RCC 7860 (cell line): ENCODE data around the gene ERCC2.

Experiments used
- DNase-seq: peaks from one replicate; pipeline ENCODE4 v3.0.0-alpha.2; 2015; ENCODE audit warnings: low spot score
- FAIRE-seq: peaks from 2 replicates; lab custom pipeline; 2012; peaks lifted over from hg19 to GRCh38; lab: Jason Lieb, UNC

The ERCC2 gene

DNA sequence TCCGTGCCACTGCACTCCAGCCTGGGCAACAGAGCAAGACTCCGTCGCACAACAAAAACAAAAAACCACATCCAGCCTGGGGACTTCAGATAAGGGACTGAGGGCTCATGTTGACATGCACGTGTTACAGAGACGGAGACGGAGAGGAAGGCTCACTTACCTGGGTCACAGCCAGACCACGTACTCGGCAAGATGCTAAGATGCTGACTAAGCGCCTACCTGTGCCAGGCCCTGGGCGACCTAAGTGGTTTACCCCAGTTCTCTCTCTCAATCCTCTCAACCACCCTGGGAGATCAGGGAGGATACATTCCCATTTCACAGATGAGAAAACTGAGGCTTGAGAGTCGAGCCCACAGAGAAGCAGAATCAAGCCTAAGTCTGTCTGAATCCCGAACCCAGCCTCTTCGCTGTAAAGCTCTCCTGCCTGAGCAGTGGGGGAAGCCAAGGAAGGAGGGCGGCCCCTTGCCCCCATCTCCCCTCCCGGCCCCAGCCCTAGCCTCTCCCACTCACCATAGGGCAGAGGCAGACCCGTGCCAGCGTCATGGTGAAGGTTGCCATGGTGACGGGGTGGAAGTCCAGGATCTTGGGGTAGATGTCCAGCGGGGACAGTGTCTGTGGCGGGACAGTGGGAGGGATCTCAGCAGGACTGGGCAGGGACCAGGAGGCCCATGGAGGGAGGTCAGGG is 13.5 kb downstream of the ERCC2 start:
- FAIRE-seq (no peak), DNase-seq (no peak)

- DNase-seq (no peak), FAIRE-seq (no peak)
Observed at GRCh38 chr19:45355910-45356309, 14.5 kb downstream of the ERCC2 start.

DNA sequence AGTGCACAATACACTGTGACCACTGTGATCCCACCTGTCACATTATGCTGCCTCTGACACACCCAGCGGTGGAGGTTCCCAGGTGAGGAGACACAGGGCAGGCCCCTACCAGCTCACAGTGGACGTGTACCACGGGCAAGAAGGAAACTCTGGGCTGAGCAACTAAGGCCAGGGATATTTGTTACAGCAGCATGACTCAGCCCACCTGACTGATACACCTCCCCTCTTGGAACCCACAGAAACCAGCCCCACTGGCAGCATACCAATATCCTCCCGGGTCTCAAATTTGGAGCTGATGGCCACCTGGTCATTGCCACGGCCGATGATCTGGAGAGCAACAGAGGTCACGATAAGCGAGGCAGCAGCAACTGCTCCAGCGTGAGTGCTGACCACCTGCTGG is 15.0 kb downstream of the ERCC2 start:
- FAIRE-seq (no peak), DNase-seq (no peak)

DNA sequence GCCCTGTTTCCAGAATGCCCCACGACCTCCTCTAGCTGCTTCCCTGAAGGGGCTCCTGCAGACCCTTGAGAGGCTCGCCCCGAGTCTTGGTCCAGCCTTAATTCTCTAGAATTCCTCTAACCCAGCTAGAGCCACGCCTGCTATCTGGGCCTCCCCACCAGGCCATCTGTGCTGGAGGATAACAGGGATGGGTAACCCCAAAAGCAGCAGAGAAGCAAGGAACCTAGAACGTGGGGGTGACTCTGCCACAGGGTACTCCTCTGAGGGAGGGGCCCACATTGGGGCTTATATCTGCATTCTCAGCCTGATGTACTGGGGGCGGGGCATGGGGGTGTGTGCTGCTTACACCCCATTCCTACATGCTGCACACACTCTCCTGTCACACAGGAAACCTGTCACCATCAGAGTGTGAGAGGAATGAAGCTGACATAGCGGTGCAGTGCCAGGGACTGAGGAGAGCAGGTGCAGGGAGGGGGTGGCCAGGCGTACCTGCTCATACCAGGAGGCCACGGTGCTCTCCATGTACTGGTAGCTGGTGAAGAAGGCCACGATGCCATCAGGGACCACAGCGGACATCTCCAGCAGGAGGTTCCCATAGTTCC is 16.0 kb downstream of the ERCC2 start:
- DNase-seq, result no peak
- FAIRE-seq, result no peak

- FAIRE-seq, result no peak
- no peak for DNase-seq
Observed at GRCh38 chr19:45352914-45353796, 17.2 kb downstream of the ERCC2 start.

GRCh38 chr19:45352471-45352870 is 17.9 kb downstream of the ERCC2 start:
- no peak for DNase-seq
- no peak for FAIRE-seq

DNA sequence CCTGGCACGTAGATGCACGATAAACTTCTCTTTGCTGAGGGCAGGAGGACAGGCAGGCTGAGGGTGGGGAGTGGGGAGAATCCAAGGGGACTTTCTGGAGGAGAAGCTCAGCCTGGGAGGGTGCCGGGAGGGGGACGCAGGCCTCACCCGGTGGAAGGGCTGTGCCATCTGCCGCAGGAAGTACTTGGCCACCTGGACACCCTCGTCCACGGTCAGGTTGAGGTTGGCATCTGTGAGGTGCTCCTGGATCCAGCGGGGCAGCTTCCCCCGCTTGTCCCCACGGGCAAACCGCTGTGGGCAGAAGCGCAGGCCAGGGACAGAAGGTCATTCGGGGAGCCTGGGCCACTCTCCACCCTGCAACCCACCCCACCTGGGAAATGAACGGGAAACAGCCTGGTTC is 18.3 kb downstream of the ERCC2 start:
- DNase-seq (no peak), FAIRE-seq (no peak)

DNA sequence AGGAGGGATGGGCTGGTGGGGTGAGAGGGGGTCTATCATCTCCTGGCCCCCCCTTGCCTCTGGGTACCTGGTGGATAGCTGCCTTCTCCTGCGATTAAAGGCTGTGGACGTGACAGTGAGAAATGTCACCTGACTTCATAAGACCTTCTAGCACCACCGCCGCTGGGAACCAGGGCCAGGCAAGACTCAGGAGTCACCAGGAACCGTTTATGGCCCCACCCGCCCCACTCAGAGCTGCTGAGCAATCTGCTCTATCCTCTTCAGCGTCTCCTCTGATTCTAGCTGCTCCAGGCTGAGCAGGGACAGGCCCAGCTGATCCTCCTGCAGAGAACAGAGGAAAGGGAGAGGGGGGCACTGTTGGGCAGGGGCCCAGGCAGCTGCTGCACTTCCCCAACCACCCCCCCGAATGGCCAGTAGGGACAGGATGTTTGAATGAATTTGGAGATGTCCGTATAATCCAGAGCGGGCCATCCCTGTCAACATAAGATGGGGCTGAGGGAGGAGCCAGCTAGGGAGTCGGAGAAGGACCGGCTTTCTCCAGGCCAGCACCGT is 18.9 kb downstream of the ERCC2 start:
- FAIRE-seq (no peak), DNase-seq (no peak)

DNA sequence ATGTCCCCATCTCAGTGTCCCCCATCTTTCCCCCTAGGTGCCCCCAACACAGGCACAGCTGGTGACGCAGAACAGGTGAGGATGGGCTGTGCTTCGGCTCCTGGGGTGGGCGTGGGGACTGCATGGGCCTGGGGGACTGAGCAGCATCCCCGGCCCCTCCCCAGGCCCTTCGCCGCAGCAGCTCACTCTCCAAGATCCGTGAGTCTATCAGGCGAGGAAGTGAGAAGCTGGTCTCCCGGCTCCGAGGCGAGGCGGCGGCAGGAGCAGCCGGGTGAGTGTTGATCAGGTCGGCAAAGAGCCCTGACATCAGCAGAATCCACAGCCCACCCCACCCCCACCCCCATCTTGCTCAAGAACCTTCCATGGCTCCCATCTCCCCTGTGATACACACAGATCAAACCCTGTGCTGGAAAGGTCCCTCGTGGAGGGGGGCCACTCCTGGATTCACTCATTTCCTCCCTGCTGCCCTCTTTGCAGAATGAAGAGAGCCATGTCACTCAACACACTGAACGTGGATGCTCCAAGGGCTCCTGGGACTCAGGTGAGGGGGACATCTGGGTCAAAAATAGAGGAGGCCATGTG is 19.8 kb downstream of the ERCC2 start:
- DNase-seq, result no peak
- FAIRE-seq, result no peak

GRCh38 chr19:45349430-45349941 is 20.9 kb downstream of the ERCC2 start:
- DNase-seq (no peak), FAIRE-seq (no peak)

- DNase-seq (no peak), FAIRE-seq (no peak)
Observed at GRCh38 chr19:45349126-45349415, 21.3 kb downstream of the ERCC2 start.

DNA sequence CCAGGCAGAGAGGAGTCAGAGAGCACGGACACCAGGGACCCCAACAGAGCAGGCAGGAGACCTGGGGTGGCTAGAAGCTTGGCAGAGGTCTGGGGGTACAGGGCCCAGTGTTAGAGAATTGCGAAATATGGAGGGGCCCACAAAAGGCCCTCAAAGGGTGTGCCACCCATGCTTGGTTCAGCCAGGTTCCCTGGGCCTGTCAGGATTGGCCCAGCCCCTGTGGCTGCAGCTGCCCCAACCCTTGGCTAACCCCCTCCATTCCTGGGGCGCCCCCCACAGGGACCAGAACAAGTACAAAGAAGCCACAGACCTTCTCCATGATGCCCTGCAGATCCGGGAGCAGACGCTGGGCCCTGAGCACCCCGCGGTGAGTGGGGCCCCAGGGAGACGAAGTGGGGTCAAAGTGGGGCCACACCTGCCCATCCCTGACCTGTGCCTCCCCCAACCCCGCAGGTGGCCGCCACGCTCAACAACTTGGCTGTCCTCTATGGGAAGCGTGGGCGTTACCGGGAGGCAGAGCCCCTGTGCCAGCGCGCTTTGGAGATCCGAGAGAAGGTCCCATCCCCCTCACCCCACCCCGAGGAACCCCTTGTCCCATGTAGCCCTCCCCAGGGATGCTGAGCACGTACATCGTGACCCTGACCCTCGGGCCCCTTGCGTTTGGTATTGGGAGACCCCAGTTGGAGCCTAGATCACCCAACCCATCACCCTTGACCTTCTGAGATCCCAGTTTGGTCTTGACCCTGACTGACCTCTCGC is 21.8 kb downstream of the ERCC2 start:
- no peak for DNase-seq
- no peak for FAIRE-seq

GRCh38 chr19:45347570-45348366 is 22.6 kb downstream of the ERCC2 start:
- no peak for DNase-seq
- no peak for FAIRE-seq

- no peak for DNase-seq
- no peak for FAIRE-seq
Observed at GRCh38 chr19:45346449-45346848, 23.9 kb downstream of the ERCC2 start.

DNA sequence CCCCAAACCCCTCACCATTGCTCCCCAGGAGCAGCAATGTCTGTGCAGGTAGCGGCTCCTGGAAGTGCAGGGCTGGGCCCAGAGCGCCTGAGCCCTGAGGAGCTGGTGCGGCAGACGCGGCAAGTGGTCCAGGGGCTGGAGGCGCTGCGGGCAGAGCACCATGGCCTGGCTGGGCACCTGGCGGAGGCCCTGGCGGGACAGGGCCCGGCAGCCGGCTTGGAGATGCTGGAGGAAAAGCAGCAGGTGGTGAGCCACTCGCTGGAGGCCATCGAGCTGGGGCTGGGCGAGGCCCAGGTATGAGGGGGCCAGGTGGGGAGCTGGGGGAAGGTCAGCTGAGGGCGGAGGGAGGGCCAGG is 24.9 kb downstream of the ERCC2 start:
- FAIRE-seq (no peak), DNase-seq (no peak)

GRCh38 chr19:45344621-45345505 is 25.5 kb downstream of the ERCC2 start:
- FAIRE-seq (no peak), DNase-seq (no peak)

DNA sequence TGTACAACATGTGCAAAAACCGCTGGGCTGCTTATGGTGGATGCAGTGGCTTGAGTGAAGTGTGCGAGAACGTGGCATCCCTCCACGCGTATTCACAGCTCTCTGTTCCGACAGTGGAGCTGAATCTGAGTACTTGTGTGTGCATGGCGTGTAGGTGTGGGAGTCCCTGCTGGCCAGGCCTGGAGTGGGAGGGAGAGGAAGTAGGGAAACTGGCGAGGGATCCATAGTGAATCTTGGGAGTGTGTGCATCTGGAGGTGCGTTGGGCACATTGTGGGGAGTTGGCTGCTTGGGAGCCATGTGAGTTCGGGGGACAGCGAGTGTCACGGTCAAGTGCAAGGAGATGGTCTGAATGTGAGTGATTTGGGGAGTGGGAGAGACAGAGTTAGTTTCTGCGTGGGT is 27.5 kb downstream of the ERCC2 start:
- FAIRE-seq (no peak), DNase-seq (no peak)

GRCh38 chr19:45340899-45341453 is 29.4 kb downstream of the ERCC2 start:
- no peak for FAIRE-seq
- no peak for DNase-seq
